Frontal cortex (tissue), 4 donors: ENCODE results near the gene MICU2. TPM values are rescaled to one million over a fixed set of nuclear protein-coding genes. Genes with fewer than 3 reads are reported as not detected.

ENCODE experiments used
- DNase-seq, 2 donors: peaks; one replicate each; pipeline ENCODE4 v3.0.0; 2012; ENCODE audit warnings: low spot score in 2 of 2
- FAIRE-seq: peaks from 2 replicates; lab custom pipeline; 2012; peaks lifted over from hg19 to GRCh38; lab: Jason Lieb, UNC
- total RNA-seq: library from RNA; depleted of rRNA; stranded (reverse); fragments of >200 nt; gene quantifications from one replicate; pipeline ENCODE4 v1.2.3, GENCODE V29; 2014
- donor health status: control.
- donor health status: control.
- donor health status: control.

Gene MICU2
- total RNA-seq, 1 donor from 2014 or later, result 47.3 TPM

DNA sequence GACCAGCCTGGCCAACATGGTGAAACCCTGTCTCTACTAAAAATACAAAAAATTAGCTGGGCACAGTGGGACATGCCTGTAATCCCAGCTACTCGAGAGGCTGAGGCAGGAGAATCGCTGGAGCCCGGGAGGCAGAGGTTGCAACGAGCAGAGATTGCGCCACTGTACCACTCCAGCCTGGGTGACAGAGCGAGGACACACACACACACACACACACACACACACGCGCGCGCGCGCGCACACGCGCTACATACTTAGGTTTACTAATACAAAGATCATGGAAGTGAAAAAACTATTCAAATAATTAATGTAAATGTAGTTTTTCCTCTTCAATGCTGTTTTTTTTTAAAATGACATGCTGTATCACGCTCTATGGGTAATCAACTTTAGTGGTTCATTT lies 86.4 kb downstream of the MICU2 start:
- FAIRE-seq, result no peak
- DNase-seq, result no peak

GRCh38 chr13:21516805-21517204 lies 87.2 kb downstream of the MICU2 start:
- FAIRE-seq (no peak), DNase-seq (no peak)

DNA sequence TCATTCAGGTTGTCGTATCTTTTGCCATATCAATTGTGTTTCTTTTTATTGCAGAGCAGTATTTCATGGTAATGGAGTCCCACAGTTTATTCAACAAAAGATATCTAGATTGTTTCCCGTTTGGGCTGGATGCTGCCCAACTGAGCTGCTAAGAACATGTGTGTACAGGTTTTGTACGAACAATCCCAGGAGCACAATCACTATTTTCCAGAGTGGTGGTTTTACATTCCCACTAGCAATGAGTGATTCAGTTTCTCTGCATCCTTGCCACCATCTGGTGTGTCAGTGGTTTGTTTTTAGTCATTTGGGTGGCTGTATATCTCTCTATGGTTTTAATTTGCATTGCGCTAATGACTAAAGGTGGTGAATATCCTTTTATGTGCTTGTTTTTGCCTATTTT lies 92.1 kb downstream of the MICU2 start:
- FAIRE-seq (no peak), DNase-seq (no peak)

DNA sequence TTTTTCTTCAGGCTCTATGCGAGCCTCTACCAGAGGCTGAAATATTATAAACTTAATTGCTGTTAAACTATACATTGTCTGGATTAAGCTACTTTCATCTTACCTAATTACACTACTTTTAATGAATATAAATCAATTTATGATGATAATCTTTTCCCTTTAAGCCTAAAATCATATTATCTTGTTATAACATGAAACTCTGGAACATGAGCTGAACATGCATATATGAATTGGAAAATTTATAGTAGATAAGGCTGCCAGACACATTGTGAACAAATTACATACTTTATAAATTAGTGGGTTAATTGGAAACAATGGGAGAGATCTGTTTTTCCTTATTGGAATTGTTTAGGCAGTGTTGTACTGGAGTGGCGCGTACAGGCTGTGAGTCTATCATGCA lies 99.6 kb downstream of the MICU2 start:
- FAIRE-seq (no peak), DNase-seq (no peak)

DNA sequence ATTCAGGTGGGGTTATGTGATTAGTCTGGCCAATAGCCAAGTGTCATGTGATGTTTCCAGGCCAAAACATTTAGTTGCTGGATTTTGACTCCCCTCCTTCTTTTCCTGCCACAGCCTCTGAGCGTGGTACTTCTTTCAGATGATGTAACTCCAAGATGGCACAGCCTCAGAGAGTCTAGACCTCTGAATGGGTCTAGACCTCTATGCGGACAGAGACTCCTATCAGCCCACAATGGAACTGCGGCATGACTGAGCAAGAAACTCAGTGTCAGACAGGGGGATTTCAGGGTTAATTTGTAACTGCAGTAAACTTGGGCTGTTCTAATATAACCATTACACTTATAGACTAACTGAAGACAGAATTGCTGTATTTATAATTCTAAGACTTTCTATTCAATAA lies 102.3 kb downstream of the MICU2 start:
- DNase-seq, result no peak
- no peak for FAIRE-seq

DNA sequence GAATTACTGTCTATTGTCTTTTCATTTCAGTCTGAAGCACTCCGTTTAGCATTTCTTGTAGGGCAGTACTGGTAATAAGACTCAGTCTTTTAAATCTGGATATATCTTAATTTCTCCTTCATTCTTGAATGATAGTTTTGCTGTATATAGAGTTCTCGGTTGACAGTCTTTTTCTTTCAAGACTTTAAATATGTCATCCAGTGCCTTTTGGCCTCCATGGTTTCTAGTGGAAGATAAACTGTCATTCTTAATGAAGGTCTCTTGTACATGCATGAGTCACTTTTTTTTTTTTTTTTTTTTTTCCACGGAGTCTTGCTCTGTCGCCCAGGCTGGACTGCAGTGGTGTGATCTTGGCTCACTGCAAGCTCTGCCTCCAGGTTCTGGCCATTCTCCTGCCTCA lies 117.6 kb downstream of the MICU2 start:
- FAIRE-seq, result no peak

GRCh38 chr13:21483748-21484147 lies 120.2 kb downstream of the MICU2 start:
- DNase-seq, result no peak
- FAIRE-seq, result no peak

More for the DNA sequence above, 117.6 kb downstream of the MICU2 start:
- no peak for DNase-seq

DNA sequence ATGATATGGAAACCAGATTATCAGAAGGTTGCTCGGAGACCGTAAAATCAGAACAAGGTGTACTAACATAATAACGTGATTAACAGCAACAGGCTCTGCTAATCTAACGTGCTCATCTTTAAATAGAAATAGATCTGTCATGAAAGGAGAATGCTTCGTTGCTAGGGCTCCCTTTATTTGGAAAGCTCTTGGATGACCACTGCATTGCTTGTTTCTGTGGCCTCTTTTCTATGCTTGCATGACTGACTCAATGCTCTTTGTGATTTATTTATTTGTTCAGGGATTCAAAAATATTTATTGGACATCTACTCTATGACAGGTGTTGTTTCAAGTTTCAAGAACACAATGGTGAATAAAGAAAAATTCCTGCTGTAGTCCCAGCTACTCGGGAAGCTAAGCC lies 122.6 kb downstream of the MICU2 start:
- DNase-seq (no peak), FAIRE-seq (no peak)

GRCh38 chr13:21478881-21479808 lies 124.8 kb downstream of the MICU2 start:
- no peak for FAIRE-seq
- DNase-seq, result peak; percentile 52 to 59

DNA sequence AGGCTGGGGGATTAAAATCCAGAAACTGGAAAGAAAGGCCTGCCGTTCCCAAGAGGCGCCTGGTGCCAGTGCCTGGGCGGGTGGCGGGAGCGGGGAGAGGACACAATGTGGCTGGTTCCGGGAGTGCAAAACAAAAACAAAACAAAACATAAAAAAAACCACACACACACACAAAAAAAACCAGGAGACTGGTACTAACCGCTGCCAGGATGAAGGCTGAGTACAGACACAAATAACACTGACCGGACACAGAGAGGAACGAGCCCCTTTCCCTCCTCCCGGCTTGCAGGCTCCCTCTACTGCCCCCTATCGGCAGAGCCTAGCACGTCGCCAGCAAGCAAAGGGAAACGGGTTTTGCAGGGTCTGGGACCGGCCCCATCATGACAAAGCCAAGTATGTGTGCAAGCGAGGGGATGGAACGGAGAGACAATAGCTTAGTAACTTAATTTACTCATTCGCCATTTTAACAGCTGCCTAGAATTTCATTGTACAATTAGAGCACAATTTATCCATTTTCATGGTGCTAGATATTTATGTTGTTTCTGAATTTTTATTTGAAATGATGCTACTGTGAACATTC lies 127.0 kb downstream of the MICU2 start:
- DNase-seq (peak; percentile 47 to 67), FAIRE-seq (peak; percentile 48)

- no peak for FAIRE-seq
- no peak for DNase-seq
Measured at GRCh38 chr13:21475115-21475514, 128.9 kb downstream of the MICU2 start.

DNA sequence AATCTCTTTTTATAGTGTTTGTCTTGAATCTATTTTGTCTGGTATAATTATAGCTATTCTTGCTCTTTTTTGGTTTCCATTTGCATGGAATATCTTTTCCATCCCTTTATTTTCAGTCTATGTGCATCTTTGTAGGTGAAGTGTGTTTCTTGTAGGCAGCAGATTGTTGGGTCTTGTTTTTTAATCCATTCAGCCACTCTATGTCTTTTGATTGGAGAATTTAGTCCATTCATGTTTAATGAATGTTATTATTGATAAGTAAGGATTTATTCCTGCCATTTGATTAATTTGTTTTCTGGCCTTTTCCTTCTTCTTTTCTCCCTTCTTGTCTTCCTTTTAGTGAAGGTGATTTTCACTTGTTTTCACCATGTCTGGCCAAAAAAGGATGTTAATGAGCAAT lies 133.2 kb downstream of the MICU2 start:
- FAIRE-seq (no peak), DNase-seq (no peak)

DNA sequence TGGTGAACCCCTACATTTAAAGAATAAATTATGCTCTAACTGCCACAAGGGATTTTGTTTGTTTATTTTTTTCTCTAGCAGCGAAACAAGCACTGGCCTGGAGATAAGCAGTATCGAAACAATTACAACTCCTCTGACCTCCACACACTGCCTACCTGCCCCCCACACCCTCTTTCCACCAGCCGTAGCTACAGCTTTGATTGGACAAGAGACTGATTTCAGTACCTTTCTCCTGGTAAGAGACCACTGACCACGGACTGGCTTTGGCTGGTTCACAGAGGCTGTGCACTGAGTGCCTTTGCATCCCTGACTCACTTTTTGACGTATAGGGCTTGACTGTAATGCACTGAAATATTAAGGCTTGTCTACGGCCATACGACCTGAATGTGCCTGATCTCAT lies 137.4 kb downstream of the MICU2 start:
- no peak for FAIRE-seq
- DNase-seq, result no peak

- FAIRE-seq (no peak), DNase-seq (no peak)
Measured at GRCh38 chr13:21465710-21466160, 138.2 kb downstream of the MICU2 start.

- no peak for DNase-seq
- FAIRE-seq, result no peak
Measured at GRCh38 chr13:21463424-21463823, 140.5 kb downstream of the MICU2 start.

- FAIRE-seq, result no peak
Measured at GRCh38 chr13:21461131-21461530, 142.8 kb downstream of the MICU2 start.

DNA sequence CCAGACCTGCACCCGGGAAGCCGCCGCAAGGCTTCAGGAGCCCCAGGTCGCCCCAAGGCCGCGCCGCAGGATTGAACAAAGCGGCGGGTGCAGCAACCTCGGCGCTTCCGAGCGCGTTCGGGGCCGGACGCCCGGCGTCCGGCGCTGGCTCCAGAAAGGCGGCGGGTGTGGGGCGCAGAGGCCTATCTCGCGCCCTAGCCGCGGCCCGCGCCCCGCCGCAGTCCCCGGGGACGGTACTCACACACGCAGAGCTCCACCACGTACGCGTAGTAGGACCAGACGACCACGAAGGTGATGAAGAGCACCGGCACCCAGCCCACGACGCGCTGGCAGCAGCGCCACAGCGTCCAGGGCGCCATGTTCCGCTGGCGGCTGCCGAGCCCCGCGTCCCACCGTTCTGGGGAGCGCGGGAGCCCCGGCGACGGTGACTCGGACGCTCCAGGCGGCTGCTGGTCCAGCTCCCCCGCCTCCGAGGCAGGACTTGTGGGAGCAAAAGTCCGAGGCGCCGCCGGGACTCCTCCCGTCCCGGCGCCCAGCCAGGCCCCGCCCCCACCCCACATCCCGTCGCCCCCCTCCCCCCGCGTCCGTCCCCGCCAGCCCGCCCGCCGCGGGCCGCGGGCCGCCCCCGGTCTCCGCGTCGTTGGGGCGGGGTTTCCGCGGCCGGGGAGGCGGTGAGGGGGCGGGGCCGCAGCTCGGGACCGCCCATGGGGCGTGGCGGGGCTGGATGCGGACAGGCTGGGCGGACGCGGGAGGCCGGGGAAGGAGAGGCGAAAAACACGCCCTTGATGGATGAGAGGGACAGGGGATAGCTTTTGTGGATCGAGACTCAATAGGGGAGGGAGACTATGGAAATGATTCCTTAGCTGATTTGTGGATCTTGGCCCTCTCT lies 144.9 kb downstream of the MICU2 start, which contains the start of gene ZDHHC20:
ZDHHC20 (minus strand) TSS at position 491 of the 889 bp plus-strand sequence; CDS start at position 359, 132 bp downstream.
- peak; percentile 95 to 98 for DNase-seq
- no peak for FAIRE-seq

More at GRCh38 chr13:21461131-21461530, 142.8 kb downstream of the MICU2 start:
- no peak for DNase-seq

DNA sequence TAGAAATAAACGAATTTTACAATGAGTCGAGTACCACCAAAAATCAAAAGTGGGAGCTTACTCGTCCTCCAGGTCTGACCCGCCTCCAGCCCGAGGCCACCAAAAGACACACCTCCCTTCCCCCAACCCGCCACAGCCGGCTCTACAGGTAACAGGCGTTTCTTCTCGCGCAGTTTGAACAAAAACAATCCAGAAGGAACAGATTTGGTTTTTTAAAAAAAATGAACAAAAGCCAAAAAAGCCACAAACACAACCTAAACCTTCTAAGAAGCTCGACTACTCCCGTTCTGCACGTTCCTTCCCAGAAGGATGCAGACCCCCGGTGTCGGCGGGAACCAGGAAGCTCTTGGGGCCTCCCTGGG lies 145.5 kb downstream of the MICU2 start:
- DNase-seq (no peak), FAIRE-seq (no peak)

DNA sequence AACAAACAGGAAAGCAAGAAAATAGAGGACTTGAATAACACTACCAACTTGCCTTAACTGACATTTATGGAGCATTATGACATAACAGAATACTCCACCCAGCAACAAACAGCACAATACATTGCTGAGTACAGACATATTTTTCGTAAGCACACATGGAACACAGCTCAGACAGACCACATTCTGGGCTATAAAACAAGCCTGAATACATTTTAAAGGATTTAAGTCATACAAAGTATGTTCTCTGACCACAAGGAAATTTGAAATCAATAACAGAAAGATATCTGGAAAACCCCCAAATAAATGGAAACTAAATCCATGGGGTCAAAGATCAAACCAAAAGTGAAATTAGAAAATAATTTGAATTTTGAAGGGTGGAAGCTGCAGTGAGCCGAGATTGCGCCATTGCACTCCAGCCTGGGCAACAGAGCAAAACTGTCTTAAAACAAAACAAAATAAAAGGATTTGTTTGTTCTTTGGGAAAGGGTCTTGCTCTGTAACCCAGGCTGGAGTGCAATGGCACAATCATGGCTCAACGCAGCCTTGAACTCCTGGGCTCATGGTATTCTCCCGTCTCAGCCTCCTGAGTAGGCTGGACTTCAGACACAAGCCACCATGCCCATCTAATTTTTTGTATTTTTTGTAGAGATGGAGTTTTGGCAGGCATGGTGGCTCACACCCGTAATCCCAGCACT lies 150.4 kb downstream of the MICU2 start:
- FAIRE-seq (no peak), DNase-seq (no peak)

- no peak for FAIRE-seq
- no peak for DNase-seq
Measured at GRCh38 chr13:21450936-21451335, 153.0 kb downstream of the MICU2 start.
